Esophagus muscularis mucosa (tissue), 4 donors: ENCODE measurements around the gene COQ7. TPM values are rescaled to one million over a fixed set of nuclear protein-coding genes. Genes with fewer than 3 reads are reported as not detected.

Experiments
- DNase-seq: peaks from one replicate; pipeline ENCODE4 v3.0.0-alpha.2; 2017; ENCODE audit errors: extremely low spot score
- H3K27ac ChIP-seq, 4 donors: fragments of 200-600 bp; sonication (generic); replicated peaks in 1 of 4; 1 replicate in 3 of 4; 2 replicates in 1 of 4; pipeline ENCODE4 v1.5.1; 2016 to 2019; ENCODE audit warnings: mild to moderate bottlenecking in 1 of 4
- H3K27me3 ChIP-seq, 4 donors: fragments of 200-600 bp; sonication (generic); one replicate each; pipeline versions ENCODE4 v1.5.1 to v1.6.0; 2016 to 2019
- H3K36me3 ChIP-seq, 4 donors: fragments of 200-600 bp; sonication (generic); one replicate each; pipeline ENCODE4 v1.5.1; 2016 to 2019
- H3K4me1 ChIP-seq, 4 donors: fragments of 200-600 bp; sonication (generic); one replicate each; pipeline ENCODE4 v1.5.1; 2016 to 2019
- H3K4me3 ChIP-seq, 4 donors: fragments of 200-600 bp; sonication (generic); 1 replicate in 2 of 4; 2 replicates in 2 of 4; pipeline ENCODE4 v1.5.1; 2016 to 2019; ENCODE audit warnings: mild to moderate bottlenecking in 4 of 4, moderate library complexity in 1 of 4
- H3K9me3 ChIP-seq, 4 donors: fragments of 200-600 bp; sonication (generic); 1 replicate in 3 of 4; 2 replicates in 1 of 4; pipeline ENCODE4 v1.5.1; 2016 to 2019
- CTCF ChIP-seq, 3 experiments: fragments of 200-600 bp in 2 of 3; fragments of 450-650 bp in 1 of 3; sonication (generic) in 2 of 3; IDR thresholded peaks; one replicate each; pipeline ENCODE4 v1.5.1; 2017 to 2019; ENCODE audit warnings: antibody characterized with exemption in 3 of 3, mild to moderate bottlenecking in 2 of 3, moderate library complexity in 1 of 3
- EP300 ChIP-seq: sonication (generic); formaldehyde crosslinking; IDR thresholded peaks from one replicate; pipeline ENCODE4 v1.6.1; 2017; ENCODE audit warnings: antibody characterized with exemption
- POLR2A ChIP-seq: fragments of 450-650 bp; IDR thresholded peaks from one replicate; pipeline ENCODE4 v1.6.1; 2017; ENCODE audit warnings: antibody characterized with exemption, moderate library complexity, mild to moderate bottlenecking, low read depth
- POLR2AphosphoS5 ChIP-seq, 2 donors: sonication (generic); formaldehyde crosslinking; IDR thresholded peaks; one replicate each; pipeline ENCODE4 v1.6.1; 2017; ENCODE audit warnings: antibody characterized with exemption in 2 of 2
- WGBS: methylation state at CpG from one replicate; pipeline ENCODE4 v1.1.5; 2018; 5-methylcytosine and 5-hydroxymethylcytosine counted together
- intact Hi-C: fragments of 100-400 bp; cut with DNase I; formaldehyde crosslinking; loops from one replicate; pipeline ENCODE4 v1.15.1; 2023
- total RNA-seq, 4 donors: library from RNA; depleted of rRNA; stranded (reverse); fragments of >200 nt; gene quantifications; one replicate each; pipeline versions ENCODE4 v1.1.0 to v1.2.1, GENCODE V29; 2016

COQ7 gene
- total RNA-seq, 4 donors from 2014 or later = 19.1 to 31.2 (median 28.8) TPM

- Histone ChIP-seq H3K27me3 (no peaks in the 10 kb centered on the region), H3K36me3 (peaks cover 0 to 16% (median 15%) of the 10 kb centered on the region in 4 donors), H3K4me1 (peaks cover 8 to 26% (median 20%) of the 10 kb centered on the region in 4 donors), H3K4me3 (peak overlapping the region; percentile 50 to 64 (median 54)), H3K9me3 (no peaks in the 10 kb centered on the region), H3K27ac (peak overlapping the region in 1 of 4 donors; percentile 64)
- DNase-seq = no peak
- 52% methylated on average over 8 of the region's 8 CpGs for WGBS
- TF ChIP-seq POLR2A (no peak), POLR2AphosphoS5 (IDR thresholded peaks at IDR 0.05) (no peak), EP300 (no peak), CTCF (IDR thresholded peaks at IDR 0.05) (no peak)
- intact Hi-C loops = loop anchor here (2.0 kb wide), 3 partner anchors 83 to 417 kb away; partner anchors contain the start of gene SYT17
Observed at GRCh38 chr16:19085679-19086200, 18.3 kb downstream of the COQ7 start.

GRCh38 chr16:19086322-19087199 lies 19.1 kb downstream of the COQ7 start:
- peak in 2 of 3 experiments; percentile 95 to 99 for TF ChIP-seq CTCF (IDR thresholded peaks at IDR 0.05)
- peak; percentile 55 to 69 for TF ChIP-seq POLR2AphosphoS5 (IDR thresholded peaks at IDR 0.05)
- TF ChIP-seq EP300 = no peak
- TF ChIP-seq POLR2A = no peak
- H3K9me3 ChIP-seq = no peaks in the 10 kb centered on the region
- H3K4me3 ChIP-seq = peak overlapping the region; percentile 50 to 64 (median 54)
- intact Hi-C loops = loop anchor here (2.0 kb wide), 3 partner anchors 82 to 416 kb away; partner anchors contain the start of gene SYT17
- peaks cover 8 to 26% (median 20%) of the 10 kb centered on the region in 4 donors for H3K4me1 ChIP-seq
- H3K27ac ChIP-seq = peak overlapping the region; percentile 36 to 64 (median 55)
- peaks cover 0 to 8% (median 8%) of the 10 kb centered on the region in 4 donors for H3K36me3 ChIP-seq
- WGBS = 5% methylated on average over 48 of the region's 52 CpGs
- no peaks in the 10 kb centered on the region for H3K27me3 ChIP-seq
- DNase-seq = peak; percentile 95

- peaks cover 8 to 26% (median 20%) of the 10 kb centered on the region in 4 donors for H3K4me1 ChIP-seq
- WGBS = 79% methylated on average over 5 of the region's 5 CpGs
- intact Hi-C loops = no loop called here
Observed at GRCh38 chr16:19088341-19088916, 21.0 kb downstream of the COQ7 start.

GRCh38 chr16:19089410-19089955 lies 22.1 kb downstream of the COQ7 start:
- Histone ChIP-seq H3K27ac (no peak overlapping the region), H3K4me1 (peaks cover 8 to 16% (median 16%) of the 10 kb centered on the region in 4 donors), H3K36me3 (no peaks in the 10 kb centered on the region), H3K4me3 (no peak overlapping the region), H3K27me3 (no peaks in the 10 kb centered on the region), H3K9me3 (no peaks in the 10 kb centered on the region)
- 85% methylated on average over 3 of the region's 3 CpGs for WGBS
- TF ChIP-seq POLR2A (no peak), CTCF (IDR thresholded peaks at IDR 0.05) (no peak), POLR2AphosphoS5 (IDR thresholded peaks at IDR 0.05) (no peak), EP300 (no peak)
- intact Hi-C loops = no loop called here
- DNase-seq = no peak

More at GRCh38 chr16:19088341-19088916, 21.0 kb downstream of the COQ7 start:
- Histone ChIP-seq H3K27ac (no peak overlapping the region), H3K4me3 (no peak overlapping the region), H3K36me3 (no peaks in the 10 kb centered on the region), H3K27me3 (no peaks in the 10 kb centered on the region), H3K9me3 (no peaks in the 10 kb centered on the region)
- no peak for TF ChIP-seq POLR2A
- DNase-seq = no peak

- no peaks in the 10 kb centered on the region for H3K9me3 ChIP-seq
- intact Hi-C loops = no loop called here
- 91% methylated on average over 6 of the region's 6 CpGs for WGBS
- TF ChIP-seq POLR2A (no peak), CTCF (IDR thresholded peaks at IDR 0.05) (no peak), POLR2AphosphoS5 (IDR thresholded peaks at IDR 0.05) (no peak), EP300 (no peak)
- no peak for DNase-seq
- H3K36me3 ChIP-seq = no peaks in the 10 kb centered on the region
- no peak overlapping the region for H3K4me3 ChIP-seq
- H3K27me3 ChIP-seq = no peaks in the 10 kb centered on the region
- peaks cover 5 to 12% (median 11%) of the 10 kb centered on the region in 4 donors for H3K4me1 ChIP-seq
- no peak overlapping the region for H3K27ac ChIP-seq
Observed at GRCh38 chr16:19090916-19091315, 23.5 kb downstream of the COQ7 start.
